K562 (cell line): ENCODE measurements around the gene ZNF318. TPM values are rescaled to one million over a fixed set of nuclear protein-coding genes. Genes with fewer than 3 reads are reported as not detected.
A peak's percentile ranks its signal among the peaks of the same experiment; 100 is the strongest.

ENCODE experiments used
- ATAC-seq: fragments of 200-7000 bp; cut with Tn5 transposase; 3 replicates; pipeline ENCODE4 v1.9.1; 2020; ENCODE audit warnings: moderate library complexity
- BruUV-seq: library from RNA; stranded (reverse); fragments of 400-500 nt; replicated peaks from 2 replicates; lab custom pipeline; 2021; lab: Mats Ljungman, UMichigan
- CTCF ChIA-PET: fragments of 300-600 bp; formaldehyde crosslinking; extraction: SDS; loops from one replicate; lab custom pipeline; 2021; ENCODE audit warnings: low intra/inter-chr PET ratio; lab: Yijun Ruan, JAX
- POLR2A ChIA-PET: fragments of 300-600, 350-650 bp; sonication (Branson Sonifier 250); formaldehyde crosslinking; extraction: SDS; loops from one replicate; lab custom pipeline; 2021; ENCODE audit warnings: antibody characterized with exemption, inconsistent platforms; lab: Yijun Ruan, JAX
- DNase-seq, 4 experiments: peaks; one replicate each; pipeline versions ENCODE4 v3.0.0 to v3.0.0-alpha.2; 2011 to 2018; ENCODE audit warnings: low spot score in 3 of 4, mixed read lengths in 3 of 4; ENCODE audit errors: extremely low read depth in 1 of 4
- FAIRE-seq: peaks from 2 replicates; lab custom pipeline; 2011; peaks lifted over from hg19 to GRCh38; lab: Jason Lieb, UNC
- H2AFZ ChIP-seq: 2 replicates; pipeline ENCODE4 v1.6.0; 2011; ENCODE audit warnings: low read depth, low read length, control low read depth, inconsistent platforms
- H3K27ac ChIP-seq: fragments of 200-600 bp; 3 replicates; pipeline ENCODE4 v1.8.0; 2011; ENCODE audit warnings: low read depth, mild to moderate bottlenecking, control low read depth, inconsistent platforms, low read length, moderate library complexity, mixed read lengths; ENCODE audit errors: extremely low read depth
- H3K27me3 ChIP-seq, 2 experiments: fragments of 300-600 bp in 1 of 2; 2 replicates in 1 of 2; 3 replicates in 1 of 2; pipeline versions ENCODE4 v1.6.0 to v1.8.0; 2011; ENCODE audit warnings: inconsistent platforms in 2 of 2, low read length in 2 of 2, mild to moderate bottlenecking in 1 of 2, mixed read lengths in 1 of 2, moderate library complexity in 1 of 2; ENCODE audit not compliant: control insufficient read depth in 2 of 2, insufficient read depth in 2 of 2
- H3K36me3 ChIP-seq: fragments of 300-600 bp; 3 replicates; pipeline ENCODE4 v1.8.0; 2011; ENCODE audit warnings: mild to moderate bottlenecking, low read length, inconsistent platforms; ENCODE audit not compliant: control insufficient read depth, insufficient read depth
- H3K4me1 ChIP-seq, 2 experiments: fragments of 200-600 bp in 1 of 2; replicated peaks in 1 of 2; 2 replicates in 1 of 2; 3 replicates in 1 of 2; pipeline versions ENCODE4 v1.5.1 to v1.8.0; 2011; ENCODE audit warnings: inconsistent platforms in 2 of 2, low read length in 2 of 2, mild to moderate bottlenecking in 1 of 2, mixed read lengths in 1 of 2, moderate library complexity in 1 of 2; ENCODE audit not compliant: control insufficient read depth in 2 of 2, insufficient read depth in 2 of 2
- H3K4me2 ChIP-seq: 2 replicates; pipeline ENCODE4 v1.6.1; 2011; ENCODE audit warnings: low read length, control low read depth, inconsistent platforms, mixed read lengths; ENCODE audit not compliant: insufficient read depth
- H3K4me3 ChIP-seq: fragments of 200-600 bp; sonication (generic), shearing (Covaris generic); 2 replicates; pipeline ENCODE4 v1.5.1; 2016; ENCODE audit warnings: control low read depth, inconsistent platforms
- H3K79me2 ChIP-seq: fragments of 200-600 bp; 3 replicates; pipeline ENCODE4 v1.8.0; 2011; ENCODE audit warnings: low read length, inconsistent platforms; ENCODE audit not compliant: control insufficient read depth, insufficient read depth
- H3K9ac ChIP-seq, 2 experiments: 2 replicates each; pipeline versions ENCODE4 v1.6.0 to v1.6.1; 2011; ENCODE audit warnings: low read depth in 2 of 2, low read length in 2 of 2, control low read depth in 1 of 2, inconsistent platforms in 1 of 2, mild to moderate bottlenecking in 1 of 2, mixed read lengths in 1 of 2; ENCODE audit not compliant: insufficient read depth in 1 of 2
- H3K9me1 ChIP-seq: one replicate; pipeline ENCODE4 v1.6.0; 2011; ENCODE audit warnings: inconsistent platforms, mild to moderate bottlenecking, low read length, moderate library complexity; ENCODE audit not compliant: control insufficient read depth, insufficient read depth
- H3K9me3 ChIP-seq: replicated peaks from 2 replicates; pipeline ENCODE4 v1.5.1; 2011; ENCODE audit warnings: low read depth, low read length, inconsistent platforms; ENCODE audit not compliant: control insufficient read depth, insufficient read depth
- H4K20me1 ChIP-seq: replicated peaks from 2 replicates; pipeline ENCODE4 v1.6.1; 2011; ENCODE audit warnings: low read length, inconsistent platforms, mixed read lengths; ENCODE audit not compliant: control insufficient read depth, insufficient read depth
- SRF ChIP-seq, 2 experiments: fragments of 250-450, 450-650 bp in 1 of 2; sonication (Bioruptor Pico) in 1 of 2; sonication (generic) in 1 of 2; formaldehyde crosslinking; IDR thresholded peaks; 2 replicates each; pipeline versions ENCODE4 v1.5.0 to v1.5.1; 2020 to 2022; ENCODE audit warnings: mild to moderate bottlenecking in 1 of 2, missing genetic modification reagents in 1 of 2
- ZC3H11A ChIP-seq: IDR thresholded peaks from 2 replicates; pipeline ENCODE4 v1.6.1; 2012; ENCODE audit warnings: low read depth, low read length, improper control_type of control experiment
- ZNF280B ChIP-seq: fragments of 250-450 bp; sonication (Bioruptor Pico); IDR thresholded peaks from 2 replicates; pipeline ENCODE4 v1.5.1; 2021; ENCODE audit warnings: mild to moderate bottlenecking
- WGBS: fragments of 100-300 bp; shearing (Covaris generic); methylation state at CpG from one replicate; pipeline ENCODE4 v1.1.6; 2016; ENCODE audit warnings: low coverage, mixed read lengths; ENCODE audit not compliant: insufficient coverage; ENCODE audit errors: missing lambda C conversion rate; 5-methylcytosine and 5-hydroxymethylcytosine counted together
- in situ Hi-C: fragments of 300-500 bp; cut with MboI; formaldehyde crosslinking; loops from 4 replicates; pipeline ENCODE4 v1.15.0; 2018; ENCODE audit warnings: inconsistent platforms, mixed read lengths
- intact Hi-C: fragments of 100-400 bp; cut with micrococcal nuclease; formaldehyde crosslinking; loops from 2 replicates; pipeline ENCODE4 v1.14.2; 2022
- polyA plus RNA-seq, 8 experiments: library from polyadenylated mRNA; depleted of rRNA in 4 of 8; stranded (reverse) in 5 of 8; unstranded in 3 of 8; fragments of >200 nt; fragmentation: Nextera tagmentation in 2 of 8; fragmentation: Illumina TruSeq in 1 of 8; extraction: Ambion mirVana in 2 of 8; extraction: Trizol in 1 of 8; gene quantifications; 2 replicates each; pipeline versions ENCODE4 v1.2.1 to v1.2.3, GENCODE V29; 2011 to 2014; ENCODE audit warnings: inconsistent platforms in 1 of 8, missing spikeins in 1 of 8
- total RNA-seq, 7 experiments: library from RNA; depleted of rRNA in 6 of 7; stranded (reverse); fragments of >200 nt in 6 of 7; fragmentation: Illumina TruSeq in 2 of 7; extraction: Trizol in 2 of 7; gene quantifications; 2 replicates each; pipeline versions ENCODE4 v1.2.1 to v1.2.3, GENCODE V29; 2011 to 2021; ENCODE audit warnings: low replicate concordance in 1 of 7
- TF ChIP-seq, protein P1 (sequence below): fragments of 450-650 bp; IDR thresholded peaks from 2 replicates; pipeline ENCODE4 v1.6.1; 2018; ENCODE audit warnings: mild to moderate bottlenecking, low read depth; ENCODE audit not compliant: partially characterized antibody

Gene ZNF318
- total and polyA plus RNA-seq, 9 of the 15 experiments (the other 6 are each of a cell fraction or from before 2014, with no cell fraction given), result 3.2 to 19.0 (median 9.2) TPM

DNA sequence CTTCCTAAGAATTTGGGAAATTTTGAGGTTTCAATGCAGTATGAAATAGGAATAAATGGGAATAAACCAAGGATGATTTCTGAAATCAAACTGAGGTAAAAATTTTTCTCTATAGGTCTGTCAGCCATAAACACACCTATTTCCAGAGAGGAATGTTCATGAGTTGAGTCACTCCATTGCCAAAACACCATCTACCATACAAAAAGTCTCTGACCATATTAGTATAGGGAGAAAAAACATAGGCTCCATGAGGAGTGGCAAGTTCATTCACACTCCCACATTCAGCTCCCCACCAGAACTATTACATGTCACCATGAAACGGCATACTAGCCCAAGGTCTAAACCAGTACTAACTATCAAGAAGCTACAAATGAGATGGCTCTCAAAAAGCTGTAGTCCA, 9.6 kb downstream of the ZNF318 start:
- intact Hi-C loops, result no loop called here
- CTCF ChIA-PET, result no interaction called here

More for the DNA sequence above, 9.6 kb downstream of the ZNF318 start:
- Histone ChIP-seq H3K4me1 (no peaks in the 10 kb centered on the region), H3K79me2 (no peaks in the 10 kb centered on the region), H4K20me1 (no peaks in the 10 kb centered on the region), H3K27me3 (no peaks in the 10 kb centered on the region), H3K9me3 (no peaks in the 10 kb centered on the region), H3K4me3 (no peak overlapping the region), H3K36me3 (peaks cover 87% of the 10 kb centered on the region), H3K9me1 (peaks cover 5% of the 10 kb centered on the region), H3K27ac (no peak overlapping the region), H2AFZ (no peak overlapping the region), H3K4me2 (no peak overlapping the region), H3K9ac (no peak overlapping the region)
- BruUV-seq, result no TSS peak
- POLR2A ChIA-PET, result interaction anchor here (1.0 to 2.2 kb wide), 4 partner anchors 8 to 659 kb away, joined by 3 to 14 read pairs (median 4); no protein-coding TSS in a partner anchor
- no peak for DNase-seq
- FAIRE-seq, result no peak
- ATAC-seq, result no peak
- in situ Hi-C loops, result no loop called here
- 67% methylated on average over 1 of the region's 1 CpG for WGBS
- no peak for TF ChIP-seq ZC3H11A
- TF ChIP-seq SRF (CRISPR knock-in tag; IDR thresholded peaks at IDR 0.05), result no peak
- TF ChIP-seq, protein P1, sequence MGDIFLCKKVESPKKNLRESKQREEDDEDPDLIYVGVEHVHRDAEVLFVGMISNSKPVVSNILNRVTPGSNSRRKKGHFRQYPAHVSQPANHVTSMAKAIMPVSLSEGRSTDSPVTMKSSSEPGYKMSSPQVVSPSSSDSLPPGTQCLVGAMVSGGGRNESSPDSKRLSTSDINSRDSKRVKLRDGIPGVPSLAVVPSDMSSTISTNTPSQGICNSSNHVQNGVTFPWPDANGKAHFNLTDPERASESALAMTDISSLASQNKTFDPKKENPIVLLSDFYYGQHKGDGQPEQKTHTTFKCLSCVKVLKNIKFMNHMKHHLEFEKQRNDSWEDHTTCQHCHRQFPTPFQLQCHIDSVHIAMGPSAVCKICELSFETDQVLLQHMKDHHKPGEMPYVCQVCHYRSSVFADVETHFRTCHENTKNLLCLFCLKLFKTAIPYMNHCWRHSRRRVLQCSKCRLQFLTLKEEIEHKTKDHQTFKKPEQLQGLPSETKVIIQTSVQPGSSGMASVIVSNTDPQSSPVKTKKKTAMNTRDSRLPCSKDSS, result peak; percentile 17
- no peak for TF ChIP-seq ZNF280B (CRISPR knock-in tag)
